ENCODE data around the gene RAC2.

Gene RAC2

DNA sequence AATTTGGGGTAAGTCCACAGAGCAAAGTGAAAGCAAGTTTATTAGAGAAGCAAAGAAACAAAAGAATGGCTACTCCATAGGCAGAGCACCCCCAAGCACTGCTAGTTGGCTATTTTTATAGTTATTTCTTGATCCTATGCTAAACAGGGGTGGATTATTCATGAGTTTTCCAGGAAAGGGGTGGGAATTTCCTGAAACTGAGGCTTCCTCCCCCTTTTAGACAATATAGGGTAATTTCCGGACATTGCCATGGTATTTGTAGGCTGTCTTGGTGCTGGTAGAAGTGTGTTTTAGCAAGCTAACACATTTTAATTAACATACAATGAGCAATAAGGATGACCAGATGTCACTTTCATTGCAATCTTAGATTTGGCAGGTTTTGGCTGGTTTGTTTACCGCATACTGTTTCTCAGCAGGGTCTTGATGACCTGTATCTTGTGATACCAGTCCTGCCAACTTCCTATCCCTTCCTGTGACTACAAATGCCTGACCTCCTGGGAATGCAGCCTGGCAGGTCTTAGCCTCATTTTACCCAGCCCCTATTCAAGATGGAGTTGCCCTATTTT, 55.1 kb downstream of the RAC2 start:
- no peaks in the 10 kb centered on the region for H3K36me3 ChIP-seq
- H3K4me3 ChIP-seq (ENCODE audit: low read depth, low read length): no peak overlapping the region
- no peaks in the 10 kb centered on the region for H3K27me3 ChIP-seq
- peaks cover 17% of the 10 kb centered on the region for H3K4me1 ChIP-seq
- TF ChIP-seq, protein P1, sequence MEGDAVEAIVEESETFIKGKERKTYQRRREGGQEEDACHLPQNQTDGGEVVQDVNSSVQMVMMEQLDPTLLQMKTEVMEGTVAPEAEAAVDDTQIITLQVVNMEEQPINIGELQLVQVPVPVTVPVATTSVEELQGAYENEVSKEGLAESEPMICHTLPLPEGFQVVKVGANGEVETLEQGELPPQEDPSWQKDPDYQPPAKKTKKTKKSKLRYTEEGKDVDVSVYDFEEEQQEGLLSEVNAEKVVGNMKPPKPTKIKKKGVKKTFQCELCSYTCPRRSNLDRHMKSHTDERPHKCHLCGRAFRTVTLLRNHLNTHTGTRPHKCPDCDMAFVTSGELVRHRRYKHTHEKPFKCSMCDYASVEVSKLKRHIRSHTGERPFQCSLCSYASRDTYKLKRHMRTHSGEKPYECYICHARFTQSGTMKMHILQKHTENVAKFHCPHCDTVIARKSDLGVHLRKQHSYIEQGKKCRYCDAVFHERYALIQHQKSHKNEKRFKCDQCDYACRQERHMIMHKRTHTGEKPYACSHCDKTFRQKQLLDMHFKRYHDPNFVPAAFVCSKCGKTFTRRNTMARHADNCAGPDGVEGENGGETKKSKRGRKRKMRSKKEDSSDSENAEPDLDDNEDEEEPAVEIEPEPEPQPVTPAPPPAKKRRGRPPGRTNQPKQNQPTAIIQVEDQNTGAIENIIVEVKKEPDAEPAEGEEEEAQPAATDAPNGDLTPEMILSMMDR (IDR thresholded peaks at IDR 0.05; ENCODE audit: low read depth, low read length): no peak
- H3K9me3 ChIP-seq: no peaks in the 10 kb centered on the region
- no peak for DNase-seq

DNA sequence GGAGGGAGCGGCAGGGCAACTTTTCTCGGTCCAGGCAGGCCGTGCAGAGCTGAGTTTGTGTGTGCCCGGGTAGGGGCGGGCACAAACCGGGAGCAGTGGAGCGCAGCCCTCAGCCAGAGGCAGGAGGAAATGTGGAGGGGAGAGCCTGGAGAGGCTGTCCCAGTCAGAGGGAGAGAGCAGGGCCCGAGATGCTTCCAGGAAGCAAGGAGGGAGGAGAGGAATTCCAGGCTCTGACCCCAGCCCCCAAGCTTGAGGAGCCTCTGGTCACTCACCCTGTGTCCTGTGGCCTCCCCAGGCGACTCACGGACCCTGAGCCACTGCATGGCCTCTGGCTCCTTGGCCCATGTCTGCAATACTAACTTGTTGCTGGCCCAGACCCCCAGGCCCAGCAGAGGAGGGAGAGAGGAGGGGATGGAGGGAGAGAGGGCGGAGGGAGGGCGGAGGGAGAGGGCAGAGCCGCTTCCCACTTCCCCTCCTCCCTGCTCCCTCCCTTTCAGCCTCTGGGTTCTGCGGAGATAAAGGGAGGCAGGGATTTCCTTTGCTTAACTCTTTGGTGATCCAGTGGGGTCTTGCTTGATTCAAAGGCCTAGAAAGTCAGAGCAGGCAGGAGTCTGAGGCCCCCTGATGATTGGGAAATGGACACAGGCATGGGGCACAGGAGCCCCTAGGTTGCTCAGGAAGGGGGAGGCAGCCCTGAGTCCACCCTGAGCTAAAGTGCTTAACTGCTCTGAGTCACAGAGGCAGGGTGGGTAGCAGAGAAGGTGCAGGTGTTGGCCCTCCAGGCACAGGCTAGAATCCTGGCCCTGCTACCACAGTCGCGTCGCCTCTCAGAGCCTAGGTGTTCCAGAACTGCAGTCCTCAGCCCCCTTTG, 55.9 kb downstream of the RAC2 start, which contains the start of gene C1QTNF6:
Gene C1QTNF6 (minus strand): TSS at position 357 of the 871 bp plus-strand sequence. CDS start 34 bp downstream, at position 323.
- no peaks in the 10 kb centered on the region for H3K36me3 ChIP-seq
- DNase-seq: peak; percentile 70
- no peaks in the 10 kb centered on the region for H3K27me3 ChIP-seq
- no peaks in the 10 kb centered on the region for H3K9me3 ChIP-seq
- H3K4me3 ChIP-seq (ENCODE audit: low read depth, low read length): peak within 1 kb of the TSS; percentile 68
- peaks cover 17% of the 10 kb centered on the region for H3K4me1 ChIP-seq
- TF ChIP-seq, protein P1 (IDR thresholded peaks at IDR 0.05; ENCODE audit: low read depth, low read length): no peak

DNA sequence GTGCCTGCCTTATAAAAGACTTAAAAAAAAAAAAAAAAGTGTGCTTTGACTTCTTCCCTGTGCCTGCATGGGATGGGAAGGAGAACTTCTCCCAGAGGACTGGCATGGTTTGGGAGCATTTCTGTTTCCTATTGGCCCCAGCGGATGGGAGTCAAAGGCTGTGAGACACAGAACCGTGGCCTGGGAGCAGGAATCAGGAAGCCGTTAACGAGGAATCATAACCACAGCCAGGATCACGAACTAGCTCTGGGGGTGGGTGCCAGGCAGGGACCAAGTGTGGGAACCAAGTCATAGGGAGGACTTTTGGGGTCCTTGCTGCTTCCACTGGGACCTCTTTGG, 56.5 kb downstream of the RAC2 start:
- TF ChIP-seq, protein P1 (IDR thresholded peaks at IDR 0.05; ENCODE audit: low read depth, low read length): no peak

DNA sequence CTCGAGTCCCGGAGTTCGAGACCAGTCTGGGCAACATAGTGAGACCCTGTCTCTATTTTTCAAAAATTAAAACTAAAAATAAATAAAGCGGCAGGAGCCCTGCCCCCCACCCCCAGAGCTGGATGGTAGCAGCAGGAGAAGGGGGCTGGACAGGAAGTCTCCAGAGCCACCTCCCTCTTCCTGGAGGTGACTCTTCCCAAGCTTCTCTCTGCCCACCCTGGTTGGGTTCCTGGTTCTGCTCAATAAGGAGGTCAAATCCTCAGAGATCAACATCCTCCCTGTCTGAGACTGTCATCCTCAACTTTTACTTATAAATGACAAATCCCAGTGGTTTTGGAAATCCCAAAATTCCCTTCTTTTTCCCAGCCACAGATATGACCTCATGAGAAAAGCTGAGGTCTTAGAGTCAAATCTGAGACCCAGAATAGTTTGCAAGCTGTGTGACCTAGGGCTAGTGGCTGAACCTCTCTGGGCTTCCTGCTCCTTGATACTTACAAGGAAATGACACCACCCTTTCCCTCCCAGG, 57.0 kb downstream of the RAC2 start:
- Histone ChIP-seq H3K4me3 (ENCODE audit: low read depth, low read length) (peak overlapping the region; percentile 68), H3K4me1 (peaks cover 17% of the 10 kb centered on the region), H3K27me3 (no peaks in the 10 kb centered on the region), H3K9me3 (no peaks in the 10 kb centered on the region), H3K36me3 (no peaks in the 10 kb centered on the region)
- DNase-seq: no peak
- TF ChIP-seq, protein P1 (IDR thresholded peaks at IDR 0.05; ENCODE audit: low read depth, low read length): no peak

More for the DNA sequence above, 56.5 kb downstream of the RAC2 start:
- peak; percentile 40 for DNase-seq
- peaks cover 17% of the 10 kb centered on the region for H3K4me1 ChIP-seq
- peak overlapping the region; percentile 68 for H3K4me3 ChIP-seq (ENCODE audit: low read depth, low read length)
- H3K36me3 ChIP-seq: no peaks in the 10 kb centered on the region
- no peaks in the 10 kb centered on the region for H3K9me3 ChIP-seq
- H3K27me3 ChIP-seq: no peaks in the 10 kb centered on the region

DNA sequence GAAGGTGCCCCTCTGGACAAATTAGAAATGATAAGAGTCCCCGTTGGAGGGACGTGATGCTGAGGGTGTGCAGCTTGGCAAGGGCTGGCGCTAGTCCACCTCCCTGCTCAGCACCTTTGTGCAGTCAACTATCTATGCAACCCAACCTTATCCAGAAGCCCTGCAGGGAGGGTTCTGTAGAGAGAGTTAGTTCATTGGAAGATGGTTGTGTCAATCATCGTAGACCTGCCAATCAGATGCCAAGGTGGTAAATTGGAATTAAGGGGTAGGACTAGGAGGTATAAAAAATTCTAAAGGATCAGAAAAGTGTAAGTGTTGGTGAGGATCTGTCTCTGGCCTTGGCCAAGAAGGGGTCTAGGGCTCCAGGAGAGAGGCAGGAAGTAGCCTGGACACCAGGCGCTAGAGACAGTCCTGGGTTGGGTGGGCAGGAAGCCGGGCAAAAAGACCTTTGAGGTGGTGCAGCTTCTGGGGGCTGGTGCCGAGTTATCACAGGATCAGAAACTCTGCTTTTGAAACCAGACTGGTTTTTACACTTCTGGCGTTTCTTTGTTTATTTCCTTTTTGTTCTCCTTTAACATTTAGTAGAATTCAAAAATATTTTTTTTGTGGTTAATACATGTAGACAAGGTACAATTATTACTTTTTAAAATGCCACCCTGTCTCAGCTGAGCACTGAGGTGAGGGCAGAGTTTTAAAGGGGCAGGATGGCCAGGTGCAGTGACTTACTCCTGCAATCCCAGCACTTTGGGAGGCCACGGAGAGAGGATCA, 57.7 kb downstream of the RAC2 start:
- Histone ChIP-seq H3K36me3 (no peaks in the 10 kb centered on the region), H3K4me1 (peaks cover 17% of the 10 kb centered on the region), H3K4me3 (ENCODE audit: low read depth, low read length) (no peak overlapping the region), H3K27me3 (no peaks in the 10 kb centered on the region), H3K9me3 (no peaks in the 10 kb centered on the region)
- DNase-seq: no peak
- TF ChIP-seq, protein P1 (IDR thresholded peaks at IDR 0.05; ENCODE audit: low read depth, low read length): no peak
